A673 (cell line): ENCODE results near the gene OCEL1.

Experiments used
- EZH2 ChIP-seq: fragments of 200-600 bp; sonication (generic); IDR thresholded peaks from 2 replicates; pipeline ENCODE4 v1.6.1; 2017; ENCODE audit warnings: borderline replicate concordance, low read depth, mild to moderate bottlenecking, mixed read lengths, antibody characterized with exemption, low read length; ENCODE audit not compliant: poor library complexity, severe bottlenecking
- TF ChIP-seq, protein P1 (sequence below): fragments of 300-800, 200-600 bp; sonication (generic); conservative IDR thresholded peaks from 2 replicates; pipeline ENCODE4 v1.5.1; 2017; ENCODE audit warnings: low read depth, mild to moderate bottlenecking, antibody characterized with exemption, low read length, moderate library complexity, mixed read lengths

DNA sequence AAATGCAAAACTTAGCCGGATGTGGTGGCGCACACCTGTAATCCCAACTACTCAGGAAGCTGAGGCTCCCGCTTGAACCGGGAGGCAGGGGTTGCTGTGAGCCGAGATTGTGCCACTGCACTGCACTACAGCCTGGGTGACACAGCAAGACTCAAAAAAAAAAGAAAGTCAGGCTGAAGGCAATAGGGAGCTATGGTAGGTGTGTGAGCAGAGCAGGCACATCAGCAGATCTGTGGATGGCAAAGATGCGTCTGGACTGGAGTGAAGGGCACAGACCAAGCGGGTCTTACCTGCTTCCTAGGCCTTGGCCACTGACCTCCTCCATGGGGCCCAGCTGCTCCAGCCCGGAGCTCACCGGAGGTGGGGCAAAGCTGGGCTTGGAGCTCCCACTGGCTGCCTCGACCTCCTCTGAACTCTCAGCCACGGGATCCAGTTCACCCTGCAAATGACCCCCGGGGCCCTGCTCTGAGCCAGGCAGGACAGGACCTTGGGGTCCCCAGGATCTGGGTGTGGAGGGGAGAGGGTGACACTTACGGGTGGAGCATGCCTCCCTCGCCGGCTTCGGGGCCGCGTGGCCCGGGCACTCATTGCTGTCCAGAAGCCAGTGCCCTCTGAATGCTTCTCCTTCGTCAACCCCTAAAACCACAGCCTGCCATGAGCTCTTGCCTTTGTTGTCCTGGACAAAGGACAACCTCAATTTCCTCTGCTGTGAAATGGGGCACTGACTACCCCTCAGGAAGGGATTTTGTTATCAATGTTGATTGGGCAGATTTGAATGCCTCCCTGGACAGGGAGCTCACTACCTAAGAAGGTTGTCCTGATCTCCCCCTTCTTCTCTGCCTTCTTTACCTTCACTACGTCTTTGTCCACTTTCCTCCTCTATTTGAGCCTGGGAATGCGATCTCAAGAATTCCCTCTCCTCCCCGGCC lies 38.0 kb downstream of the OCEL1 start:
- TF ChIP-seq, protein P1, sequence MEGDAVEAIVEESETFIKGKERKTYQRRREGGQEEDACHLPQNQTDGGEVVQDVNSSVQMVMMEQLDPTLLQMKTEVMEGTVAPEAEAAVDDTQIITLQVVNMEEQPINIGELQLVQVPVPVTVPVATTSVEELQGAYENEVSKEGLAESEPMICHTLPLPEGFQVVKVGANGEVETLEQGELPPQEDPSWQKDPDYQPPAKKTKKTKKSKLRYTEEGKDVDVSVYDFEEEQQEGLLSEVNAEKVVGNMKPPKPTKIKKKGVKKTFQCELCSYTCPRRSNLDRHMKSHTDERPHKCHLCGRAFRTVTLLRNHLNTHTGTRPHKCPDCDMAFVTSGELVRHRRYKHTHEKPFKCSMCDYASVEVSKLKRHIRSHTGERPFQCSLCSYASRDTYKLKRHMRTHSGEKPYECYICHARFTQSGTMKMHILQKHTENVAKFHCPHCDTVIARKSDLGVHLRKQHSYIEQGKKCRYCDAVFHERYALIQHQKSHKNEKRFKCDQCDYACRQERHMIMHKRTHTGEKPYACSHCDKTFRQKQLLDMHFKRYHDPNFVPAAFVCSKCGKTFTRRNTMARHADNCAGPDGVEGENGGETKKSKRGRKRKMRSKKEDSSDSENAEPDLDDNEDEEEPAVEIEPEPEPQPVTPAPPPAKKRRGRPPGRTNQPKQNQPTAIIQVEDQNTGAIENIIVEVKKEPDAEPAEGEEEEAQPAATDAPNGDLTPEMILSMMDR: no peak
- no peak for TF ChIP-seq EZH2
